Femur (tissue), 1 donor: Measurements from ENCODE around the gene FAM227A.
"Not testable (repeated sequence)": the region's sequence is repeated elsewhere in the genome, so short reads cannot be mapped to it uniquely, and the experiment has no call there.

Experiments
- DNase-seq: peaks from one replicate; pipeline ENCODE4 v3.0.0-alpha.2; 2017

Gene FAM227A

DNA sequence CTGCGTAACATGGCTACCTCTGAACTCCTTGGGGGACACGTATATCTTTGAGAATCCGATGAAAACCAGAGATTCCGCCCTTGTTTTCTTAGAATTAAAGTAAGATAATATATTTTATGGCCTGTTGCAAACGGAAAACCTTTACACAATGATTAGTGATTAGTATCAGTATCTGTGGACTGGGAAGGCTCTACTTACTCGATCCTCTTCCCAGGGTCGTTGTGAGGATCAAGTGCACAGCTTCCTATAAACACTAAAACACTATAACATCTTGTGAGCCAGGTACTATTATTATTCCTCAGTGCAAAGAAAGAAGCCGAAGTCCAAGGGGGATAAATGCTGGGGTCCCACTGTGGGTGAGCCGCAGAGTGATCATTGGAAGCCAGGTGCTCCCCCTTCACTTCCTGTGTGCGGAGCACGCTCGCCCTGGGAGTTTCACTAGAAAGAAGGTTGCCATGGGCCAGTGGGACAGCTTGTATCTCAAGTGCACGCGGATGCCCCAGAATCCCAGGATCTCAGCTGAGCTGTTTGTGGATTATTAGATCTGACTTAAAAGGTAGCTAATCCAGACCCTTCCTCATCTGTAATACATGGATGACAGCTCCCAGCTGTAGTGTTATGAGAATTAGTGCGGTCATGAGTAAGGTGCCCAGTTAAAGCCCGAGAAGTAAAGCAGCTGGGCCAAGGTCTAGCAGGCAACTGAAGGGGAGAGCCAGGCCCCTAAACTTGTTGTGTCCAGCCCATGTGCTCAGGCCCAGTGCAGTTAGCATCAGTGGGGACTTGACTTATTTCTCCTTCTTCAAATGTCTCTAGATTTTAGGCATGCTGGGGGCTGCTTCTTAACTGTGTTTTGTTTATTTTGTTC lies 1.1 kb upstream of the FAM227A start:
- DNase-seq, result no peak

DNA sequence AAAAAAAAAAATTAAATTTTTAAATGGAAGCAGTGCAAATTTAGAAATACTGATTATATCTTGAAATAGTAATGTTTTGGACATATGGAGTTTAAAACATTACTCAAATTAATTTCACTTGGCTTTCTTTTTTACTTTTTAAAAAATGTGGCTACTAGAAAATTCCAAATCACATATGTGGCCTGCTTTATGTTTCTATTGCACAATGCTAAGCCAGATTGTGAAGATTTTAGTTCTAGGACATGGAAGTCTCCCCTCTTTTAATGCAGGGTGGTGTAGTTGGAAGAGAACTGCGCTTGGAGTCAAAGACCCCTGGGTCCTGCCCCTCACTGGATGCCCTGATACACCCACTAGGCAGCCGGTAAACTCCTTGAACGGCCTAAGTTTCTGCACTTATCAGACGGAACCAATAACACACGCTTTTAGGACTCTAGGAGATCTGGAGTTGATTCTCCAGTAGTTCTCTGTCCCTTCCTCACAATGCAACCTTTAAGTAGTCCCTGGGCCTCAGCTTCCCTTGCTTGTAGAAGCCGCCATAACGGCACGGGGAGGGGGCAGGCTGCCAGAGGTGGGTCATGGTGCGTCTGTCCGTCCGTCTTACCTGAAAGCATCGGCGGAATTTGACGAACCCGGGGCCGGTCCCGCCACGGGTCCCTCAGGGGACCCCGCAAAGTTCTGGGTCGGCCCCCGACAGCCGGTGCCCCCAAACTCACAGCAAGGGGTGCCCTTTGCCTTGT lies 505 bp downstream of the FAM227A start:
- DNase-seq, result no peak

DNA sequence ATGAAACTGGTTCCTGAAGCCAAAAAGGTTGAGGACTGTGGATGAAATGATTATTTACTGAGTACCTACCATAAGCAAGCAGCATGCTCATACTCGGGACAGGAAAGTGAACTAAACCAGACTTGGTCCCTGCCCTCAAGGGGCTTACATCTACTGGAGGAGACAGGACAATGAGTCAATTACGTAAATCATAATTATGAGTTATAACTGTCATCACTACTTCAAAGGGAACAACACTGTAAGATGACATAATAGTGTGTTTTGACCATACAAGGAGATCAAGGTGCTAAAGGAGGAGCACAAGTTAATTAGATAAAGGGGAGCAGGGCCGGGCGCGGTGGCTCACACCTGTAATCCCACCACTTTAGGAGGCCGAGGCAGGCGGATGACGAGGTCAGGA lies 2.5 kb downstream of the FAM227A start:
- DNase-seq, result no peak

GRCh38 chr22:38652859-38653258 lies 3.3 kb downstream of the FAM227A start:
- no peak for DNase-seq

- DNase-seq, result no peak
These were observed 6.2 kb downstream of the FAM227A start for GRCh38 chr22:38649841-38650522.

- DNase-seq, result no peak
These were observed 10.8 kb downstream of the FAM227A start for GRCh38 chr22:38645430-38645829.

GRCh38 chr22:38644245-38644644 lies 11.9 kb downstream of the FAM227A start:
- not testable (repeated sequence) for DNase-seq

GRCh38 chr22:38641476-38642040 lies 14.6 kb downstream of the FAM227A start:
- no peak for DNase-seq

GRCh38 chr22:38638728-38639127 lies 17.5 kb downstream of the FAM227A start:
- DNase-seq, result no peak

DNA sequence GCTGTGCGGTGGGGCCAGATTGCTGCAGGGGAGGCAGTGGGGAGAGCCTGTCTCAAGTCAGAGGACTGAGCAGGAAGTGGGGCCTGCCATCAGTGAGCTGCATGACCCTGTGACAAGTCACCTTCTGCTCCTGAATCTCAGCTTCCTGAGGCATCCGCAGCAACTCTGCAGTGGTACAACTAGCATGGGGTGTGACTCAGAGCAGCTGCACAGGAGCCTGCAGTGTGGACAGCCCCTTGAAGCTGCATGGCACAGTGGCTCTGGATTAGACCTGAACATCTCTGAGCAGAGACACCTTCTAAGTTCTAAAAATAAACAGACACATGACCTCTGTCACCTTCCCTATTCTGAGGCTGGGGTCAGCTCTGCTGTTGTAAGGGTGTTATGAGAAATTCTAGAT lies 18.0 kb downstream of the FAM227A start:
- DNase-seq, result no peak

DNA sequence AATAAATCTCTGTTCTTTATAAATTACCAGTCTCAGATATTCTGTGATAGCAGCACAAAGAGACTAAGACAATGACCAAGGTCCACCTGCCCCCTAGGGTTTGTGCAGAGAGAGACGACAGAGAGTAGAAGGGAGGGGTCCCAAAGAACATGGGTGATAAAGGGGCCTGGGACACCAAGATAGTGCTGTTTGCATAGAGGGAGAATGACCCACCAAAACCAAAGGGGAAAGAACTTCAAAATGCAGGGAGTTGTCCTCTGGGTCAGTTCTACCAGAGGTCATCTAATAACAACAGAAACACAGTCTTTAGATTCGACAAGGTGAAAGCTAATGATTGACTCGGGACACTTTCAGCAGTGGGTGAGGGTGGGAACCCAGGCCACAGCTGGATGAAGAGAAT lies 23.7 kb downstream of the FAM227A start:
- DNase-seq, result no peak

DNA sequence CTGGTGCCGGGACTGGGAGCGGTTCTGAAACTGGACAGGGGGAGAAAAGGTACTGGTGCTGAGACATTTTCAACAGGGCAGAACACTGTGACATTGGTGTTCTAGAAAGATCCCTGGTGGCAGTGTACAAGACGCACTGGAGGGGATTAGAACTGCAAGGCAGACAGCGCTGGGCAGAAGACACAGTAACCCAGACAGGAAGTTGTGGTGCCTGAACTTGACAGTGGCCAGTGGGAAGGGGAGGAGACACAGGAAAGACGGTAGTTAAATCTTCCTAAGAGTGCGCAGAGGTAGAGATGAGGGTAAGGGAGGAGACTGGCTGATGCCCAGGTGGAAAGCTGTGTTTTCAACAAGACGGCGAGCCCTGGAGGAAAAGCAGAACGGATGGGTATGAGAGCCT lies 24.5 kb downstream of the FAM227A start:
- no peak for DNase-seq

GRCh38 chr22:38629108-38629507 lies 27.1 kb downstream of the FAM227A start:
- DNase-seq, result no peak

DNA sequence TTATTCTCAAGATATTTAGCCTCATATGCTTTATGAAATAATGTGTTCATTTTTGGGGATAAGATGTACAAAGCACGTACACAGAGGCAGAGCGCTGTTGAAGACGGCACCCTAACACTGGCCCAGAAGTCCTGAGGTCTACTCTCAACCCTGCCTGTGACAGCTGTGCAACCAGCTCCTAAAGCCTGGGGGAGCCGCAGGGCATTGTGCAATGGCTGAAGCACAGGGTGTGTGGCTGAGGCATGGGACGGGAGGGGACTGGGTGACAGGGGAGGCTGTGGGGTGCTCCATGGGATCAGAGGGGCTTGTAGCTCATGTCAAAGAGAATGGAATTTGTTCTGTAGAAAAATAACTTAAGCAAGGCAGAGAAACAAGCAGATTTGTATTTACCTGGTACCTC lies 27.7 kb downstream of the FAM227A start:
- DNase-seq, result no peak

- DNase-seq, result no peak
These were observed 32.8 kb downstream of the FAM227A start for GRCh38 chr22:38623351-38623750.

GRCh38 chr22:38618682-38619081 lies 37.5 kb downstream of the FAM227A start:
- DNase-seq, result no peak

- DNase-seq, result no peak
These were observed 37.9 kb downstream of the FAM227A start for GRCh38 chr22:38618258-38618657.

GRCh38 chr22:38615064-38615405 lies 41.2 kb downstream of the FAM227A start:
- not testable (repeated sequence) for DNase-seq

DNA sequence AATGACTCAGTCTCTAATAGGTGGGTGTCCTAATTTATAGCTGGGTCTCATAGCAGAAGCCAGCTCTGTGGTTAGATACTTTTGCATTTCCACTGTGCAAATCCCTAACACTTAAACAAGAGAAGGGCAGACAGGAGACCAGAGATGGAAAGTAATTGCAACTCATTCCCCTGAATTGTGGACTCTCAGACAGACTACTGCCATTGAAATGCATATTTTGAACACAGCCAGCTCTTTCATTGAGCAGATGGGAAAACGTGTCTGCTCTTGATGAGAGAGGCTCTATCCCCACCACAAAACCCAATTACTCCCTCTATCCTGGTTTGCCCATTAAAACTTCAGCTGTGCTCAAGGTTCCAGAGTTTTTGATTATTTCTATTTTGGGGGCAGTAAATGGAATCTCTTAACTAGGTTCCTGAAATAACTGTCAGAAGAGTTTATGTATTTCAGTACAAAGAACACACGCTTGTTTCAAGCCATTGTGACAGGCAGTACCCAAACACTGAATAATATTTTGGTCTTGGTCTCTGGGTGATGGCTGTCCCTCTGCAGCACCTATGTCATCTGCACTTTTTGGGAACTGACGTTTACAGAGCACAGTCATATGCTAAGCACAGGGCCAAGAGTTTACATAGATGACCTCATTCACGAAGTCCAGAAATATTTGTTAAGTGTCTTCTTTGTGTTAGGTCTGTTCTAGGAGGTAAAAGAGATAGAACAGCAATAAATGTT lies 41.7 kb downstream of the FAM227A start:
- DNase-seq, result no peak

- no peak for DNase-seq
These were observed 42.6 kb downstream of the FAM227A start for GRCh38 chr22:38613588-38613987.

GRCh38 chr22:38612217-38613006 lies 43.8 kb downstream of the FAM227A start:
- DNase-seq, result no peak

GRCh38 chr22:38611559-38611958 lies 44.6 kb downstream of the FAM227A start:
- no peak for DNase-seq
